SK-N-SH (cell line): ENCODE results near the gene CEP57L1. TPM values are rescaled to one million over a fixed set of nuclear protein-coding genes. Genes with fewer than 3 reads are reported as not detected.
A peak's percentile ranks its signal among the peaks of the same experiment; 100 is the strongest.

Source experiments
- CTCF ChIA-PET: fragments of 300-600, 350-600 bp; formaldehyde crosslinking; extraction: SDS; loops from one replicate; lab custom pipeline; 2021; lab: Yijun Ruan, JAX
- POLR2A ChIA-PET: fragments of 350-600 bp; sonication (Branson Sonifier 250); formaldehyde crosslinking; extraction: SDS; loops from one replicate; lab custom pipeline; 2020; ENCODE audit warnings: antibody characterized with exemption, inconsistent platforms; lab: Yijun Ruan, JAX
- DNase-seq: peaks from one replicate; pipeline ENCODE4 v3.0.0; 2012
- H2AFZ ChIP-seq: fragments of 200-600 bp; sonication (generic); 2 replicates; pipeline ENCODE4 v1.8.1; 2016; ENCODE audit warnings: antibody characterized with exemption, mild to moderate bottlenecking, low read depth
- H3F3A ChIP-seq: fragments of 200-600 bp; sonication (generic); replicated peaks from 2 replicates; pipeline ENCODE3; 2016; ENCODE audit warnings: antibody characterized with exemption, mild to moderate bottlenecking; ENCODE audit not compliant: insufficient read depth
- H3K27ac ChIP-seq, 2 experiments: fragments of 200-500 bp in 1 of 2; fragments of 200-600 bp in 1 of 2; sonication (Bioruptor generic) in 1 of 2; sonication (generic), shearing (Covaris generic) in 1 of 2; 2 replicates each; pipeline versions ENCODE4 v1.5.1 to v1.6.1; 2014 to 2016; ENCODE audit warnings: low read depth in 2 of 2, inconsistent platforms in 1 of 2, low read length in 1 of 2, mild to moderate bottlenecking in 1 of 2, mixed read lengths in 1 of 2
- H3K27me3 ChIP-seq: fragments of 200-600 bp; sonication (generic), shearing (Covaris generic); 2 replicates; pipeline ENCODE4 v1.6.1; 2016; ENCODE audit warnings: mixed run types; ENCODE audit not compliant: insufficient read depth
- H3K36me3 ChIP-seq, 2 experiments: fragments of 200-500 bp in 1 of 2; fragments of 200-600 bp in 1 of 2; sonication (Bioruptor generic) in 1 of 2; sonication (generic) in 1 of 2; replicated peaks in 1 of 2; 2 replicates each; pipeline versions ENCODE3 to v1.5.1; 2014 to 2016; ENCODE audit warnings: low read length in 1 of 2, mild to moderate bottlenecking in 1 of 2; ENCODE audit not compliant: insufficient read depth in 2 of 2, control insufficient read depth in 1 of 2
- H3K4me1 ChIP-seq, 2 experiments: fragments of 200-500 bp in 1 of 2; fragments of 200-600 bp in 1 of 2; sonication (Bioruptor generic) in 1 of 2; sonication (generic), shearing (Covaris generic) in 1 of 2; 2 replicates each; pipeline versions ENCODE4 v1.5.1 to v1.6.1; 2014 to 2016; ENCODE audit warnings: low read depth in 1 of 2, low read length in 1 of 2, mixed run types in 1 of 2; ENCODE audit not compliant: insufficient read depth in 2 of 2, control insufficient read depth in 1 of 2
- H3K4me2 ChIP-seq: fragments of 200-600 bp; sonication (generic), shearing (Covaris generic); 2 replicates; pipeline ENCODE4 v1.6.1; 2017; ENCODE audit warnings: mixed run types
- H3K4me3 ChIP-seq, 2 experiments: fragments of 200-500 bp in 1 of 2; fragments of 200-600 bp in 1 of 2; sonication (Bioruptor generic) in 1 of 2; sonication (generic), shearing (Covaris generic) in 1 of 2; 2 replicates each; pipeline versions ENCODE4 v1.5.1 to v1.8.1; 2014 to 2016; ENCODE audit warnings: low read depth in 2 of 2, inconsistent platforms in 1 of 2, low read length in 1 of 2, mild to moderate bottlenecking in 1 of 2, mixed read lengths in 1 of 2, moderate library complexity in 1 of 2
- H3K79me2 ChIP-seq: fragments of 200-600 bp; sonication (generic); 2 replicates; pipeline ENCODE4 v1.8.1; 2017; ENCODE audit warnings: mild to moderate bottlenecking; ENCODE audit not compliant: insufficient read depth
- H3K9ac ChIP-seq: fragments of 200-600 bp; sonication (generic); 2 replicates; pipeline ENCODE4 v1.6.1; 2017; ENCODE audit warnings: mixed run types
- H3K9me2 ChIP-seq: fragments of 200-600 bp; sonication (generic); 2 replicates; pipeline ENCODE4 v1.6.1; 2017; ENCODE audit warnings: mixed run types
- H3K9me3 ChIP-seq: fragments of 200-600 bp; sonication (generic); 2 replicates; pipeline ENCODE4 v1.6.1; 2017; ENCODE audit warnings: mixed run types, mild to moderate bottlenecking, moderate library complexity
- H4K20me1 ChIP-seq: fragments of 200-600 bp; sonication (generic); 2 replicates; pipeline ENCODE4 v1.6.1; 2017; ENCODE audit warnings: mild to moderate bottlenecking, mixed run types; ENCODE audit not compliant: insufficient read depth
- CTCF ChIP-seq: fragments of 200-600 bp; sonication (generic); IDR thresholded peaks from 2 replicates; pipeline ENCODE4 v1.6.1; 2017; ENCODE audit warnings: antibody characterized with exemption, mild to moderate bottlenecking, moderate library complexity
- EZH2phosphoT487 ChIP-seq: fragments of 200-600 bp; sonication (generic); IDR thresholded peaks from 2 replicates; pipeline ENCODE4 v1.6.1; 2017; ENCODE audit warnings: low read depth, mixed run types, mild to moderate bottlenecking, antibody characterized with exemption, moderate library complexity, borderline replicate concordance
- FOSL2 ChIP-seq: IDR thresholded peaks from 2 replicates; pipeline ENCODE4 v1.4.0; 2012; ENCODE audit warnings: low read depth, mild to moderate bottlenecking, moderate library complexity, borderline replicate concordance
- FOXJ3 ChIP-seq: sonication (generic); formaldehyde crosslinking; IDR thresholded peaks from 2 replicates; pipeline ENCODE4 v1.5.1; 2020; ENCODE audit warnings: mild to moderate bottlenecking, missing genetic modification reagents
- GABPA ChIP-seq: IDR thresholded peaks from 2 replicates; pipeline ENCODE4 v1.4.0; 2012; ENCODE audit warnings: low read depth, mild to moderate bottlenecking
- IRF3 ChIP-seq: fragments of 150-350 bp; IDR thresholded peaks from 2 replicates; pipeline ENCODE4 v1.6.1; 2016; ENCODE audit warnings: mild to moderate bottlenecking, low read depth, low read length
- MAX ChIP-seq: IDR thresholded peaks from 2 replicates; pipeline ENCODE4 v1.4.0; 2012; ENCODE audit warnings: low read depth
- MXI1 ChIP-seq: IDR thresholded peaks from 2 replicates; pipeline ENCODE4 v1.6.1; 2012; ENCODE audit warnings: mild to moderate bottlenecking, low read depth, low read length, improper control_type of control experiment
- NFIC ChIP-seq: IDR thresholded peaks from 2 replicates; pipeline ENCODE4 v1.4.0; 2012; ENCODE audit warnings: borderline replicate concordance
- NRF1 ChIP-seq: IDR thresholded peaks from 2 replicates; pipeline ENCODE4 v1.6.1; 2012; ENCODE audit warnings: low read depth, mild to moderate bottlenecking, low read length
- PBX3 ChIP-seq: IDR thresholded peaks from 2 replicates; pipeline ENCODE4; 2012
- RCOR1 ChIP-seq: fragments of 150-350 bp; IDR thresholded peaks from 2 replicates; pipeline ENCODE4 v1.6.1; 2017; ENCODE audit warnings: antibody characterized with exemption, low read length
- RFX5 ChIP-seq: IDR thresholded peaks from 2 replicates; pipeline ENCODE4 v1.6.1; 2012; ENCODE audit warnings: mild to moderate bottlenecking, improper control_type of control experiment, low read length
- RXRA ChIP-seq: IDR thresholded peaks from 2 replicates; pipeline ENCODE4 v1.4.0; 2012; ENCODE audit warnings: low read depth, mild to moderate bottlenecking, borderline replicate concordance
- SIN3A ChIP-seq: IDR thresholded peaks from 2 replicates; pipeline ENCODE4 v1.6.1; 2012; ENCODE audit warnings: low read depth, mild to moderate bottlenecking, low read length, moderate library complexity, borderline replicate concordance
- TCF12 ChIP-seq: IDR thresholded peaks from 2 replicates; pipeline ENCODE4 v1.4.0; 2012
- TEAD4 ChIP-seq: IDR thresholded peaks from 2 replicates; pipeline ENCODE4 v1.4.0; 2012; ENCODE audit warnings: mild to moderate bottlenecking, borderline replicate concordance; ENCODE audit not compliant: insufficient read depth
- USF1 ChIP-seq: IDR thresholded peaks from 2 replicates; pipeline ENCODE4 v1.4.0; 2012; ENCODE audit warnings: low read depth, borderline replicate concordance
- ZBTB33 ChIP-seq: IDR thresholded peaks from 2 replicates; pipeline ENCODE4 v1.4.0; 2012; ENCODE audit warnings: low read depth, borderline replicate concordance
- WGBS: methylation state at CpG from one replicate; pipeline ENCODE4 v1.1.6; 2017; ENCODE audit warnings: low lambda C conversion rate; 5-methylcytosine and 5-hydroxymethylcytosine counted together
- polyA plus RNA-seq, 3 experiments: library from polyadenylated mRNA; depleted of rRNA; stranded (reverse); fragments of >200 nt; gene quantifications; 2 replicates each; pipeline ENCODE4 v1.2.3, GENCODE V29; 2012

Gene CEP57L1
- polyA plus RNA-seq, 1 of the 3 experiments (the other 2 are of a cell fraction): 7.3 TPM

GRCh38 chr6:109172101-109172746 lies 76.9 kb downstream of the CEP57L1 start:
- 84% methylated on average over 2 of the region's 2 CpGs for WGBS
- Histone ChIP-seq H4K20me1 (no peaks in the 10 kb centered on the region), H3K4me1 (no peaks in the 10 kb centered on the region), H3K9me2 (no peaks in the 10 kb centered on the region), H3K9me3 (no peaks in the 10 kb centered on the region), H3K4me3 (no peak overlapping the region), H3K4me2 (no peak overlapping the region), H3K36me3 (no peaks in the 10 kb centered on the region), H3K27me3 (no peaks in the 10 kb centered on the region), H3K79me2 (no peaks in the 10 kb centered on the region), H2AFZ (no peak overlapping the region), H3K9ac (no peak overlapping the region), H3F3A (no peaks in the 10 kb centered on the region), H3K27ac (no peak overlapping the region)
- TF ChIP-seq RFX5: no peak
- CTCF ChIA-PET: interaction anchor here (0.6 to 1.3 kb wide), 3 partner anchors 199 to 220 kb away, joined by 3 read pairs; no protein-coding TSS in a partner anchor
- POLR2A ChIA-PET: no interaction called here
- no peak for DNase-seq

- POLR2A ChIA-PET: no interaction called here
- H3K9ac ChIP-seq: no peak overlapping the region
- H3K4me3 ChIP-seq: no peak overlapping the region
- H3K27me3 ChIP-seq: no peaks in the 10 kb centered on the region
- H3K27ac ChIP-seq: peak overlapping the region in 1 of 2 experiments; percentile 36; a peak in 3 of 4 replicates
- no peak overlapping the region for H2AFZ ChIP-seq
- no peaks in the 10 kb centered on the region for H3K4me1 ChIP-seq
- WGBS: 50% methylated on average over 2 of the region's 2 CpGs
- no peaks in the 10 kb centered on the region for H3F3A ChIP-seq
- CTCF ChIA-PET: interaction anchor here (1.1 to 2.6 kb wide), 2 partner anchors 13 to 208 kb away, joined by 4 to 11 read pairs; partner anchors contain the start of gene CD164
- no peaks in the 10 kb centered on the region for H3K79me2 ChIP-seq
- no peaks in the 10 kb centered on the region for H3K9me2 ChIP-seq
- no peak overlapping the region for H3K4me2 ChIP-seq
- H4K20me1 ChIP-seq: no peaks in the 10 kb centered on the region
- DNase-seq: no peak
- no peaks in the 10 kb centered on the region for H3K36me3 ChIP-seq
- H3K9me3 ChIP-seq: no peaks in the 10 kb centered on the region
- no peak for TF ChIP-seq MAX
- no peak for TF ChIP-seq GABPA
- peak; percentile 63 for TF ChIP-seq PBX3
- TF ChIP-seq RCOR1: no peak
- no peak for TF ChIP-seq MXI1
- no peak for TF ChIP-seq FOXJ3
- no peak for TF ChIP-seq IRF3
- no peak for TF ChIP-seq USF1
- TF ChIP-seq RXRA: no peak
- TF ChIP-seq NRF1: no peak
- TF ChIP-seq EZH2phosphoT487: no peak
- TF ChIP-seq ZBTB33: no peak
- TF ChIP-seq FOSL2: peak; percentile 33; the same call in 1 of the 2 replicates
- TF ChIP-seq TEAD4: 0 out of 2 replicates have a peak, but pooled peaks have one; percentile 17
- no peak for TF ChIP-seq NFIC
- peak; percentile 19; the same call in 1 of the 2 replicates for TF ChIP-seq TCF12
- TF ChIP-seq SIN3A: no peak
- TF ChIP-seq CTCF: no peak
Measured at GRCh38 chr6:109174916-109175315, 79.6 kb downstream of the CEP57L1 start.
